Central memory CD4-positive, alpha-beta T cell (primary cell): ENCODE data around the gene ZRANB1.
"Not testable (repeated sequence)": the region's sequence is repeated elsewhere in the genome, so short reads cannot be mapped to it uniquely, and the experiment has no call there.

ENCODE experiments used
- DNase-seq: peaks from one replicate; pipeline ENCODE4 v3.0.0; 2022

Gene ZRANB1

GRCh38 chr10:124966008-124966407 lies 24.1 kb downstream of the ZRANB1 start:
- DNase-seq, result no peak

- no peak for DNase-seq
Observed at GRCh38 chr10:124967255-124967654, 25.3 kb downstream of the ZRANB1 start.

- no peak for DNase-seq
Observed at GRCh38 chr10:124971276-124971675, 29.4 kb downstream of the ZRANB1 start.

GRCh38 chr10:124972637-124973036 lies 30.7 kb downstream of the ZRANB1 start:
- DNase-seq, result no peak

- DNase-seq, result no peak
Observed at GRCh38 chr10:124974131-124974530, 32.2 kb downstream of the ZRANB1 start.

- DNase-seq, result no peak
Observed at GRCh38 chr10:124975977-124976514, 34.1 kb downstream of the ZRANB1 start.

- no peak for DNase-seq
Observed at GRCh38 chr10:124977161-124977560, 35.2 kb downstream of the ZRANB1 start.

GRCh38 chr10:124977648-124978375 lies 35.9 kb downstream of the ZRANB1 start:
- DNase-seq, result no peak

GRCh38 chr10:124978376-124978725 lies 36.4 kb downstream of the ZRANB1 start:
- DNase-seq, result no peak

- no peak for DNase-seq
Observed at GRCh38 chr10:124983321-124983720, 41.4 kb downstream of the ZRANB1 start.

GRCh38 chr10:124984376-124984775 lies 42.5 kb downstream of the ZRANB1 start:
- DNase-seq, result no peak

GRCh38 chr10:124985162-124985561 lies 43.2 kb downstream of the ZRANB1 start:
- DNase-seq, result no peak

- DNase-seq, result no peak
Observed at GRCh38 chr10:124987788-124988187, 45.9 kb downstream of the ZRANB1 start.

- not testable (repeated sequence) for DNase-seq
Observed at GRCh38 chr10:124988753-124989152, 46.8 kb downstream of the ZRANB1 start.

GRCh38 chr10:124989526-124989925 lies 47.6 kb downstream of the ZRANB1 start:
- DNase-seq, result no peak

GRCh38 chr10:124990671-124991625 lies 49.0 kb downstream of the ZRANB1 start:
- no peak for DNase-seq

- DNase-seq, result no peak
Observed at GRCh38 chr10:124991835-124992234, 49.9 kb downstream of the ZRANB1 start.

GRCh38 chr10:124992462-124993344 lies 50.8 kb downstream of the ZRANB1 start:
- no peak for DNase-seq

- DNase-seq, result no peak
Observed at GRCh38 chr10:124993345-124993708, 51.4 kb downstream of the ZRANB1 start.

- DNase-seq, result no peak
Observed at GRCh38 chr10:124993736-124994451, 52.0 kb downstream of the ZRANB1 start.

- DNase-seq, result no peak
Observed at GRCh38 chr10:124994573-124995473, 52.9 kb downstream of the ZRANB1 start.
